Measurements from ENCODE around the gene TSC1.
"Not testable (repeated sequence)": the region's sequence is repeated elsewhere in the genome, so short reads cannot be mapped to it uniquely, and the experiment has no call there.

TSC1 gene

GRCh38 chr9:132969783-132970182 is 25.4 kb upstream of the TSC1 start:
- no peaks in the 10 kb centered on the region for H3K9me3 ChIP-seq (ENCODE audit: insufficient read depth, low read length, severe bottlenecking)
- no peaks in the 10 kb centered on the region for H3K79me2 ChIP-seq (ENCODE audit: insufficient read depth, low read length)
- H3K27me3 ChIP-seq (ENCODE audit: insufficient read depth, low read length, poor library complexity), result no peaks in the 10 kb centered on the region
- no peak overlapping the region for H3K4me2 ChIP-seq (ENCODE audit: insufficient read depth, low read length)
- no peaks in the 10 kb centered on the region for H4K20me1 ChIP-seq (ENCODE audit: insufficient read depth, low read length)
- TF ChIP-seq EZH2 (IDR thresholded peaks at IDR 0.05; ENCODE audit: borderline replicate concordance, low read depth, low read length, severe bottlenecking) (no peak), CTCF (IDR thresholded peaks at IDR 0.05; ENCODE audit: borderline replicate concordance, extremely low read depth, low read length, poor library complexity, severe bottlenecking) (no peak)
- H3K36me3 ChIP-seq (ENCODE audit: insufficient read depth, low read length), result no peaks in the 10 kb centered on the region
- ATAC-seq (ENCODE audit: insufficient read depth, low read depth) (no peak), DNase-seq (no peak)
- H3K27ac ChIP-seq (ENCODE audit: low read length), result no peak overlapping the region
- H2AFZ ChIP-seq (ENCODE audit: low read depth, low read length), result no peak overlapping the region
- H3K4me3 ChIP-seq (ENCODE audit: low read depth in 1 of 2, low read length in 2 of 2), result no peak overlapping the region
- no peak overlapping the region for H3K9ac ChIP-seq (ENCODE audit: low read depth, low read length)
- no peaks in the 10 kb centered on the region for H3K4me1 ChIP-seq (ENCODE audit: insufficient read depth, low read length)

- H3K4me1 ChIP-seq (ENCODE audit: insufficient read depth, low read length); H3K4me3 ChIP-seq (ENCODE audit: low read depth in 1 of 2, low read length in 2 of 2); H2AFZ ChIP-seq (ENCODE audit: low read depth, low read length); H3K9ac ChIP-seq (ENCODE audit: low read depth, low read length); H3K27ac ChIP-seq (ENCODE audit: low read length); H3K27me3 ChIP-seq (ENCODE audit: insufficient read depth, low read length, poor library complexity); H3K9me3 ChIP-seq (ENCODE audit: insufficient read depth, low read length, severe bottlenecking); ATAC-seq (ENCODE audit: insufficient read depth, low read depth); H3K79me2 ChIP-seq (ENCODE audit: insufficient read depth, low read length); H3K4me2 ChIP-seq (ENCODE audit: insufficient read depth, low read length); DNase-seq; H4K20me1 ChIP-seq (ENCODE audit: insufficient read depth, low read length); H3K36me3 ChIP-seq (ENCODE audit: insufficient read depth, low read length): not testable (repeated sequence)
These were observed 23.5 kb upstream of the TSC1 start for GRCh38 chr9:132967908-132968307.

- Histone ChIP-seq H3K36me3 (ENCODE audit: insufficient read depth, low read length) (no peaks in the 10 kb centered on the region), H2AFZ (ENCODE audit: low read depth, low read length) (no peak overlapping the region), H3K79me2 (ENCODE audit: insufficient read depth, low read length) (no peaks in the 10 kb centered on the region), H3K4me1 (ENCODE audit: insufficient read depth, low read length) (no peaks in the 10 kb centered on the region), H3K27me3 (ENCODE audit: insufficient read depth, low read length, poor library complexity) (no peaks in the 10 kb centered on the region), H3K27ac (ENCODE audit: low read length) (no peak overlapping the region), H3K4me3 (ENCODE audit: low read depth in 1 of 2, low read length in 2 of 2) (no peak overlapping the region), H3K9me3 (ENCODE audit: insufficient read depth, low read length, severe bottlenecking) (no peaks in the 10 kb centered on the region), H4K20me1 (ENCODE audit: insufficient read depth, low read length) (no peaks in the 10 kb centered on the region), H3K9ac (ENCODE audit: low read depth, low read length) (no peak overlapping the region), H3K4me2 (ENCODE audit: insufficient read depth, low read length) (no peak overlapping the region)
- no peak for DNase-seq
- no peak for ATAC-seq (ENCODE audit: insufficient read depth, low read depth)
- TF ChIP-seq EZH2 (IDR thresholded peaks at IDR 0.05; ENCODE audit: borderline replicate concordance, low read depth, low read length, severe bottlenecking) (no peak), CTCF (IDR thresholded peaks at IDR 0.05; ENCODE audit: borderline replicate concordance, extremely low read depth, low read length, poor library complexity, severe bottlenecking) (no peak)
These were observed 21.1 kb upstream of the TSC1 start for GRCh38 chr9:132965478-132965877.

GRCh38 chr9:132961002-132961401 is 16.6 kb upstream of the TSC1 start:
- DNase-seq (no peak), ATAC-seq (ENCODE audit: insufficient read depth, low read depth) (no peak)
- Histone ChIP-seq H2AFZ (ENCODE audit: low read depth, low read length) (no peak overlapping the region), H3K4me2 (ENCODE audit: insufficient read depth, low read length) (no peak overlapping the region), H3K4me3 (ENCODE audit: low read depth in 1 of 2, low read length in 2 of 2) (no peak overlapping the region), H3K36me3 (ENCODE audit: insufficient read depth, low read length) (no peaks in the 10 kb centered on the region), H3K9ac (ENCODE audit: low read depth, low read length) (no peak overlapping the region), H4K20me1 (ENCODE audit: insufficient read depth, low read length) (no peaks in the 10 kb centered on the region), H3K4me1 (ENCODE audit: insufficient read depth, low read length) (no peaks in the 10 kb centered on the region), H3K9me3 (ENCODE audit: insufficient read depth, low read length, severe bottlenecking) (no peaks in the 10 kb centered on the region), H3K27me3 (ENCODE audit: insufficient read depth, low read length, poor library complexity) (no peaks in the 10 kb centered on the region), H3K79me2 (ENCODE audit: insufficient read depth, low read length) (no peaks in the 10 kb centered on the region), H3K27ac (ENCODE audit: low read length) (no peak overlapping the region)
- TF ChIP-seq CTCF (IDR thresholded peaks at IDR 0.05; ENCODE audit: borderline replicate concordance, extremely low read depth, low read length, poor library complexity, severe bottlenecking) (no peak), EZH2 (IDR thresholded peaks at IDR 0.05; ENCODE audit: borderline replicate concordance, low read depth, low read length, severe bottlenecking) (no peak)

Measured in DND-41 (cell line).